Measurements from ENCODE around the gene RTKN. TPM values are rescaled to one million over a fixed set of nuclear protein-coding genes. Genes with fewer than 3 reads are reported as not detected.

Gene RTKN
- total RNA-seq, 1 donor from 2014 or later = 11.6 TPM

DNA sequence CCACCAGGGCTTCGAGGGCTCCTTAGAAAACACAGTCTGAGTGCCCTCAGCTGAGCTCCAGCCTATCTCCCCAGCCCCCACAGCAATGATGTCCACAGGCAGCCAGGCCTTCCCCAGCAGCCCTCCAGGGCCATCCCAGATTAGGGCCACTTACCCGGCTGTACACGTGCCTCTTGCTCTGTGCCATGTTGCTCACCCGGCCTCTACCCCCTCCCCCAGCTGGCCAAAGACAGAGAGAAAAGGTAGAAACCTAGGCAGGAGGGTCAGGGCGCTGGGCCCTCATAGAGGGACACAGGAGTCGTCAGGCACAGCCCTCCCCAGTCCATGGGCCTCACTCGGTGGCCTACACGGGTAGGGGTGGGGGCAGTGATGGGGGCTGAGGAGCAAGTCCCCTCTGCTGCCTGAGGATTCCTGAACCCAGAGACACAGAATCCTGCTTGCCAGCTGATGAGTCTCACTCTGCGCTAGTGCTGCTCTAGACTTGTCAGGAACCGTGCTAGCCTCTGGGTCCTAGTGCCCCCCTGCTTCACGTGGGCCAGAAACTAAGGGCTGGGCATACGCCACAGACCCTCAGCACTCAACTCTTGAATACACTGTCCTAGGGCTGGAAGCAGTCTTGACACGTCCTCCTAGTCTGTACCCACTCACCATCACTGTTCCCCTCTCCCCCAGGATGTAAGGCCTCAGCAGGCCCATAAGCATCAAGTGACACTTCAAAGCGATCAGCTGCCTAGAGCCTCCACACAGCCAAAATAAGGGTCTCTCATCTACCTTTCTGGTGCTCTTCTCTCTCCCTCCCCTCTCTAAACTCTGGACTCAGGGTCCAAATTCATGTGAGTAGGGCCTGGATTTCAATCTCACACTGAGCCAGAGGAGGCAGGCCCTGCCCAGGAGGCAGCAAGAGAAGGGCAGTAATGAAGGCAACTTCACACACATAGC lies 61.6 kb downstream of the RTKN start, which contains the start of gene DCTN1:
Gene DCTN1, minus strand, starts transcription at position 461 of the 939 bp plus-strand sequence. Its CDS starts 274 bp downstream, at position 187.
- H3K27me3 Mint-ChIP-seq = no peaks in the 10 kb centered on the region
- intact Hi-C loops (cut with micrococcal nuclease) = no loop called here
- no peaks in the 10 kb centered on the region for H3K9me3 Mint-ChIP-seq
- H3K36me3 Mint-ChIP-seq (ENCODE audit: low read depth) = peaks cover 48% of the 10 kb centered on the region
- ChIA-PET CTCF (interaction anchor here (0.9 to 1.0 kb wide), 2 partner anchors 11 to 12 kb away, joined by 3 read pairs; no protein-coding TSS in a partner anchor), POLR2A (interaction anchor here (1.0 kb wide), 1 partner anchor 11 kb away, joined by 4 read pairs; no protein-coding TSS in a partner anchor)
- DNase-seq (no peak), ATAC-seq (ENCODE audit: low read depth) (no peak)
- TF ChIP-seq, protein P1, sequence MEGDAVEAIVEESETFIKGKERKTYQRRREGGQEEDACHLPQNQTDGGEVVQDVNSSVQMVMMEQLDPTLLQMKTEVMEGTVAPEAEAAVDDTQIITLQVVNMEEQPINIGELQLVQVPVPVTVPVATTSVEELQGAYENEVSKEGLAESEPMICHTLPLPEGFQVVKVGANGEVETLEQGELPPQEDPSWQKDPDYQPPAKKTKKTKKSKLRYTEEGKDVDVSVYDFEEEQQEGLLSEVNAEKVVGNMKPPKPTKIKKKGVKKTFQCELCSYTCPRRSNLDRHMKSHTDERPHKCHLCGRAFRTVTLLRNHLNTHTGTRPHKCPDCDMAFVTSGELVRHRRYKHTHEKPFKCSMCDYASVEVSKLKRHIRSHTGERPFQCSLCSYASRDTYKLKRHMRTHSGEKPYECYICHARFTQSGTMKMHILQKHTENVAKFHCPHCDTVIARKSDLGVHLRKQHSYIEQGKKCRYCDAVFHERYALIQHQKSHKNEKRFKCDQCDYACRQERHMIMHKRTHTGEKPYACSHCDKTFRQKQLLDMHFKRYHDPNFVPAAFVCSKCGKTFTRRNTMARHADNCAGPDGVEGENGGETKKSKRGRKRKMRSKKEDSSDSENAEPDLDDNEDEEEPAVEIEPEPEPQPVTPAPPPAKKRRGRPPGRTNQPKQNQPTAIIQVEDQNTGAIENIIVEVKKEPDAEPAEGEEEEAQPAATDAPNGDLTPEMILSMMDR (IDR thresholded peaks at IDR 0.05) = no peak
- peaks cover 18% of the 10 kb centered on the region for H3K4me1 Mint-ChIP-seq
- H3K4me3 Mint-ChIP-seq = peak within 1 kb of the TSS; percentile 24
- no peak within 1 kb of the TSS for H3K27ac Mint-ChIP-seq

GRCh38 chr2:74378007-74378406 lies 63.7 kb downstream of the RTKN start:
- H3K4me1 Mint-ChIP-seq = peaks cover 18% of the 10 kb centered on the region
- no peak overlapping the region for H3K4me3 Mint-ChIP-seq
- TF ChIP-seq, protein P1 (IDR thresholded peaks at IDR 0.05) = no peak
- intact Hi-C loops (cut with micrococcal nuclease) = no loop called here
- ChIA-PET POLR2A (no interaction called here), CTCF (no interaction called here)
- no peak overlapping the region for H3K27ac Mint-ChIP-seq
- DNase-seq (no peak), ATAC-seq (ENCODE audit: low read depth) (no peak)
- no peaks in the 10 kb centered on the region for H3K27me3 Mint-ChIP-seq
- peaks cover 48% of the 10 kb centered on the region for H3K36me3 Mint-ChIP-seq (ENCODE audit: low read depth)
- no peaks in the 10 kb centered on the region for H3K9me3 Mint-ChIP-seq

DNA sequence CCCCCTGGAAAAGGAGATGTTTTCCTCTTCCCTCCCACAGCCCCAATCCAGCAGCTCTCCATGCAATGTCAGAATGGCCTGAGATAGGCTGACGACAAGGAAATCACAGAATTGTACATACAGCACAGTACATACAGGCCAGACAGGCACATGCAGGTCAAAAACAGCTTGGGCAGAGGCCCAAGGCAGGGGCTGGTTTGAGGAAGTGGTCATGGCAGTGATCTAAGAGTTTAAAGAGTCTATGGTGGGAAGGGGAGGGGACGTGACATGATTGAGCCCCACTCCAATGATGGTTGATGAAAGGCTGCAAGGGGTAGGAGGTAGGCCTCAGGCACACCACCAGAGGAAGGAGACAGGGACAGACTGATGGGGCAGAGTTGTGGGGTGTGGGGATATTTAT lies 65.9 kb downstream of the RTKN start:
- intact Hi-C loops (cut with micrococcal nuclease) = no loop called here
- ATAC-seq (ENCODE audit: low read depth) (no peak), DNase-seq (no peak)
- Mint-ChIP-seq H3K4me1 (peaks cover 10% of the 10 kb centered on the region), H3K9me3 (no peaks in the 10 kb centered on the region), H3K27me3 (no peaks in the 10 kb centered on the region), H3K36me3 (ENCODE audit: low read depth) (peaks cover 61% of the 10 kb centered on the region), H3K27ac (no peak overlapping the region), H3K4me3 (no peak overlapping the region)
- TF ChIP-seq, protein P1 (IDR thresholded peaks at IDR 0.05) = no peak
- ChIA-PET CTCF (no interaction called here), POLR2A (no interaction called here)

Other genes with a start within 250 kb of the RTKN start
- 135 and 150 TPM in 2 replicates for gene MTHFD2, start 243.3 kb downstream of the RTKN start, total RNA-seq
- gene SLC4A5, start 98.5 kb downstream of the RTKN start, total RNA-seq = 5.4 and 5.9 TPM in 2 replicates
- gene DCTN1, start 61.6 kb downstream of the RTKN start, total RNA-seq = 122 and 137 TPM in 2 replicates
- gene C2orf81, start 20.3 kb downstream of the RTKN start, total RNA-seq = 3.9 and 5.5 TPM in 2 replicates
- 32.3 and 33.5 TPM in 2 replicates for gene WDR54, start 20.2 kb downstream of the RTKN start, total RNA-seq
- 47.9 and 51.3 TPM in 2 replicates for gene INO80B, start 13.2 kb upstream of the RTKN start, total RNA-seq
- gene WBP1, start 16.5 kb upstream of the RTKN start, total RNA-seq = 61.4 and 65.3 TPM in 2 replicates
- gene MOGS, start 23.4 kb upstream of the RTKN start, total RNA-seq = 70.8 and 85.7 TPM in 2 replicates
- gene MRPL53, start 30.7 kb upstream of the RTKN start, total RNA-seq = 86.9 and 98.8 TPM in 2 replicates
- gene CCDC142, start 41.1 kb upstream of the RTKN start, total RNA-seq = 29.3 and 40.4 TPM in 2 replicates
- gene TTC31, start 41.1 kb upstream of the RTKN start, total RNA-seq = 41.9 and 49.1 TPM in 2 replicates
- 0.69 and 1.2 TPM in 2 replicates for gene LBX2, start 57.7 kb upstream of the RTKN start, total RNA-seq
- gene PCGF1, start 65.8 kb upstream of the RTKN start, total RNA-seq = 29.3 and 34.7 TPM in 2 replicates
- gene TLX2, start 72.5 kb upstream of the RTKN start, total RNA-seq = not detected in 2 replicates
- 0.51 and 0.73 TPM in 2 replicates for gene DQX1, start 84.3 kb upstream of the RTKN start, total RNA-seq
- 167 and 177 TPM in 2 replicates for gene AUP1, start 87.8 kb upstream of the RTKN start, total RNA-seq
- gene HTRA2, start 88.0 kb upstream of the RTKN start, total RNA-seq = 49.4 and 53.1 TPM in 2 replicates
- gene LOXL3, start 112.0 kb upstream of the RTKN start, total RNA-seq = 1.4 and 2.3 TPM in 2 replicates
- 33.8 and 35.1 TPM in 2 replicates for gene DOK1, start 112.8 kb upstream of the RTKN start, total RNA-seq
- gene M1AP, start 206.4 kb upstream of the RTKN start, total RNA-seq = not detected in 2 replicates
- 10.2 and 11.6 TPM in 2 replicates for gene SEMA4F, start 212.3 kb upstream of the RTKN start, total RNA-seq

Measured in activated B cell treated with CpG ODN at 0.5 μM for 24 hours (primary cell).